PC-3 (cell line): ENCODE measurements around the gene MANSC4. TPM values are rescaled to one million over a fixed set of nuclear protein-coding genes. Genes with fewer than 3 reads are reported as not detected.
A peak's percentile ranks its signal among the peaks of the same experiment; 100 is the strongest.

ENCODE experiments used
- ATAC-seq: fragments of 200-7000 bp; cut with Tn5 transposase; 2 replicates; pipeline ENCODE4 v1.9.1; 2020; ENCODE audit warnings: mild to moderate bottlenecking, moderate library complexity
- BruUV-seq: library from RNA; stranded (reverse); fragments of 400-500 nt; replicated peaks from 2 replicates; lab custom pipeline; 2021; lab: Mats Ljungman, UMichigan
- CTCF ChIA-PET: fragments of 300-600 bp; sonication (Branson Sonifier 250); formaldehyde crosslinking; loops from one replicate; lab custom pipeline; 2022; ENCODE audit warnings: antibody characterized with exemption; lab: Charles Lee
- POLR2A ChIA-PET: fragments of 300-600 bp; sonication (Branson Sonifier 250); formaldehyde crosslinking; loops from one replicate; lab custom pipeline; 2022; ENCODE audit warnings: antibody characterized with exemption; ENCODE audit not compliant: unreplicated experiment; lab: Charles Lee
- DNase-seq: peaks from one replicate; pipeline ENCODE4 v3.0.0-alpha.2; 2015
- H2AFZ ChIP-seq: fragments of 300-600 bp; sonication (generic); 2 replicates; pipeline ENCODE4 v1.6.0; 2016; ENCODE audit warnings: antibody characterized with exemption, low read length
- H3F3A ChIP-seq: fragments of 300-600 bp; sonication (generic); one replicate; pipeline ENCODE4 v1.6.0; 2017; ENCODE audit warnings: antibody characterized with exemption, low read length, control low read depth, mild to moderate bottlenecking; ENCODE audit not compliant: unreplicated experiment
- H3K27ac ChIP-seq: fragments of 300-600 bp; sonication (generic); 2 replicates; pipeline ENCODE4 v1.5.1; 2016; ENCODE audit warnings: mild to moderate bottlenecking, low read length
- H3K27me3 ChIP-seq: fragments of 300-600 bp; sonication (generic); 2 replicates; pipeline ENCODE4 v1.6.1; 2016; ENCODE audit warnings: low read length, mixed read lengths
- H3K36me3 ChIP-seq: fragments of 300-600 bp; sonication (generic); 2 replicates; pipeline ENCODE4 v1.6.1; 2016; ENCODE audit warnings: low read depth, mixed run types, low read length, mixed read lengths
- H3K4me1 ChIP-seq: fragments of 300-600 bp; sonication (generic); 2 replicates; pipeline ENCODE4 v1.5.1; 2016; ENCODE audit warnings: low read length; ENCODE audit not compliant: insufficient read depth
- H3K4me2 ChIP-seq: fragments of 300-600 bp; sonication (generic); 2 replicates; pipeline ENCODE4 v1.6.0; 2016; ENCODE audit warnings: low read length
- H3K4me3 ChIP-seq: fragments of 300-600 bp; sonication (generic); 2 replicates; pipeline ENCODE4 v1.5.1; 2016; ENCODE audit warnings: mild to moderate bottlenecking, low read length, mixed read lengths
- H3K79me2 ChIP-seq: fragments of 300-600 bp; sonication (generic); 2 replicates; pipeline ENCODE4 v1.6.1; 2017; ENCODE audit warnings: low read length, mixed read lengths
- H3K9ac ChIP-seq: fragments of 300-600 bp; sonication (generic); 2 replicates; pipeline ENCODE4 v1.6.0; 2016; ENCODE audit warnings: mild to moderate bottlenecking, low read length
- H3K9me2 ChIP-seq: fragments of 300-600 bp; sonication (generic); replicated peaks from 2 replicates; pipeline ENCODE4 v1.6.1; 2016; ENCODE audit warnings: mixed run types, low read length, mixed read lengths
- H3K9me3 ChIP-seq: fragments of 300-600 bp; sonication (generic); 2 replicates; pipeline ENCODE4 v1.6.1; 2016; ENCODE audit warnings: low read length, mixed read lengths
- H4K20me1 ChIP-seq: fragments of 300-600 bp; sonication (generic); 2 replicates; pipeline ENCODE4 v1.6.1; 2016; ENCODE audit warnings: low read length, mixed read lengths
- EZH2 ChIP-seq: fragments of 300-600 bp; sonication (generic); IDR thresholded peaks from one replicate; pipeline ENCODE4 v1.6.1; 2017; ENCODE audit warnings: antibody characterized with exemption, mild to moderate bottlenecking, low read length; ENCODE audit not compliant: unreplicated experiment
- EZH2phosphoT487 ChIP-seq: fragments of 300-600 bp; sonication (generic); IDR thresholded peaks from 2 replicates; pipeline ENCODE4 v1.6.1; 2018; ENCODE audit warnings: mild to moderate bottlenecking, antibody characterized with exemption, low read length, borderline replicate concordance
- intact Hi-C: fragments of 100-400 bp; cut with micrococcal nuclease; formaldehyde crosslinking; loops from 2 replicates; pipeline ENCODE4 v1.9.0; 2023
- total RNA-seq: library from RNA; depleted of rRNA; stranded (reverse); fragments of >200 nt; gene quantifications from 2 replicates; pipeline ENCODE4 v1.2.3, GENCODE V29; 2014
- TF ChIP-seq, protein P1 (sequence below): fragments of 300-600 bp; sonication (generic); conservative IDR thresholded peaks from 2 replicates; pipeline ENCODE4 v1.5.1; 2017; ENCODE audit warnings: antibody characterized with exemption, low read depth, mild to moderate bottlenecking, low read length

MANSC4 gene
- total RNA-seq, 1 experiment from 2014 or later = 1.9 TPM

DNA sequence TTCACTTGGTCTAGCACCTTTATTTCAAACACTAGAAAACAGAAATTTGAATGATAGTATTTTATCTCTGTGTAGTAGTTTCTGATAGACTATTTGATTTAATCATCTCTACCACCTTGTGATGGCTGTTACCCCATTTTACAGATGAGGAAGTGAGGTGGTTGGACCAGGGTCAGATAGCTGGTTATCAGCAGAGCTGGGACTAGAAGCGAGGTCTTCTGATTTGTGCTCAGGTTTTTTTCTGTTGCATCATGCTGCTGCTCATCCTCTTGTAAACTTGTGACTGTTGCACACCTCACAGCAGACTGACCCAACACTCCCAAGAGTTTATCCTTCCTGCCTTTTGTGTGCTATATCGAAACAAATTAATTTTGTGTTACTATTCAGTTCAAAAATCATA, 10.1 kb upstream of the MANSC4 start:
- ChIA-PET POLR2A (interaction anchor here (0.6 kb wide), 1 partner anchor 58 kb away, joined by 3 read pairs; no protein-coding TSS in a partner anchor), CTCF (no interaction called here)
- no peaks in the 10 kb centered on the region for H3K9me2 ChIP-seq
- no peaks in the 10 kb centered on the region for H3K9me3 ChIP-seq
- peaks cover 4% of the 10 kb centered on the region for H3F3A ChIP-seq
- H3K4me1 ChIP-seq = peaks cover 23% of the 10 kb centered on the region
- H3K27me3 ChIP-seq = no peaks in the 10 kb centered on the region
- ATAC-seq (no peak), DNase-seq (no peak)
- H3K36me3 ChIP-seq = peaks cover 48% of the 10 kb centered on the region
- no peak overlapping the region for H3K4me3 ChIP-seq
- peaks cover 59% of the 10 kb centered on the region for H3K79me2 ChIP-seq
- intact Hi-C loops = no loop called here
- TF ChIP-seq, protein P1, sequence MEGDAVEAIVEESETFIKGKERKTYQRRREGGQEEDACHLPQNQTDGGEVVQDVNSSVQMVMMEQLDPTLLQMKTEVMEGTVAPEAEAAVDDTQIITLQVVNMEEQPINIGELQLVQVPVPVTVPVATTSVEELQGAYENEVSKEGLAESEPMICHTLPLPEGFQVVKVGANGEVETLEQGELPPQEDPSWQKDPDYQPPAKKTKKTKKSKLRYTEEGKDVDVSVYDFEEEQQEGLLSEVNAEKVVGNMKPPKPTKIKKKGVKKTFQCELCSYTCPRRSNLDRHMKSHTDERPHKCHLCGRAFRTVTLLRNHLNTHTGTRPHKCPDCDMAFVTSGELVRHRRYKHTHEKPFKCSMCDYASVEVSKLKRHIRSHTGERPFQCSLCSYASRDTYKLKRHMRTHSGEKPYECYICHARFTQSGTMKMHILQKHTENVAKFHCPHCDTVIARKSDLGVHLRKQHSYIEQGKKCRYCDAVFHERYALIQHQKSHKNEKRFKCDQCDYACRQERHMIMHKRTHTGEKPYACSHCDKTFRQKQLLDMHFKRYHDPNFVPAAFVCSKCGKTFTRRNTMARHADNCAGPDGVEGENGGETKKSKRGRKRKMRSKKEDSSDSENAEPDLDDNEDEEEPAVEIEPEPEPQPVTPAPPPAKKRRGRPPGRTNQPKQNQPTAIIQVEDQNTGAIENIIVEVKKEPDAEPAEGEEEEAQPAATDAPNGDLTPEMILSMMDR = no peak
- TF ChIP-seq EZH2phosphoT487 = no peak
- no peak for TF ChIP-seq EZH2
- no peak overlapping the region for H3K4me2 ChIP-seq
- H4K20me1 ChIP-seq = no peaks in the 10 kb centered on the region
- H3K27ac ChIP-seq = no peak overlapping the region
- no peak overlapping the region for H2AFZ ChIP-seq
- H3K9ac ChIP-seq = no peak overlapping the region
- BruUV-seq = no TSS peak

DNA sequence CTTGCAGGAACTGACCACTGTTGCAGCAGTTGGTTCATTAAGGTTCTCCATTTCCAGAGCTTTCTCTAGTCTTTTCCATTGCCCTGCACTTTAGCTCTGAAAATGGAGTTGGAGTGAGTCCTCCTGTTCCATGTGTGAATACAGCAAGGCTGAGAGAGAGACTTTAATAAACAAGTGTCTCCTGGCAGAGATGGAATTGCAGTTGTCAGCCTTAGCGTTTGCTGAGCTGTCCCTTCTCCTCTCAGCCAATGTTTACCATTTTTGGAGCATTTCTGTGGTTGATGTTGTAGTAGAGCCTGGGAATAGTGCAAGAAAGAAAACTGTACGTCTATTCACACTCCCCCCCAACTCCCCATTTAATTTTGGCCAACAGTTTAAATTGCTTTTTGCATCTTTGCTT, 7.5 kb upstream of the MANSC4 start:
- TF ChIP-seq EZH2phosphoT487 (no peak), EZH2 (no peak)
- TF ChIP-seq, protein P1 = no peak
- Histone ChIP-seq H3F3A (peaks cover 10% of the 10 kb centered on the region), H3K4me2 (no peak overlapping the region), H3K9ac (no peak overlapping the region), H3K4me1 (peaks cover 34% of the 10 kb centered on the region), H3K36me3 (peaks cover 30% of the 10 kb centered on the region), H3K9me3 (no peaks in the 10 kb centered on the region), H4K20me1 (no peaks in the 10 kb centered on the region), H3K4me3 (no peak overlapping the region), H3K27me3 (no peaks in the 10 kb centered on the region), H3K27ac (peak overlapping the region; percentile 78; the same call in 1 of the 2 replicates), H3K9me2 (no peaks in the 10 kb centered on the region), H3K79me2 (peaks cover 85% of the 10 kb centered on the region), H2AFZ (no peak overlapping the region)
- CTCF ChIA-PET = no interaction called here
- intact Hi-C loops = no loop called here
- POLR2A ChIA-PET = no interaction called here
- ATAC-seq (no peak), DNase-seq (no peak)
- BruUV-seq = no TSS peak

DNA sequence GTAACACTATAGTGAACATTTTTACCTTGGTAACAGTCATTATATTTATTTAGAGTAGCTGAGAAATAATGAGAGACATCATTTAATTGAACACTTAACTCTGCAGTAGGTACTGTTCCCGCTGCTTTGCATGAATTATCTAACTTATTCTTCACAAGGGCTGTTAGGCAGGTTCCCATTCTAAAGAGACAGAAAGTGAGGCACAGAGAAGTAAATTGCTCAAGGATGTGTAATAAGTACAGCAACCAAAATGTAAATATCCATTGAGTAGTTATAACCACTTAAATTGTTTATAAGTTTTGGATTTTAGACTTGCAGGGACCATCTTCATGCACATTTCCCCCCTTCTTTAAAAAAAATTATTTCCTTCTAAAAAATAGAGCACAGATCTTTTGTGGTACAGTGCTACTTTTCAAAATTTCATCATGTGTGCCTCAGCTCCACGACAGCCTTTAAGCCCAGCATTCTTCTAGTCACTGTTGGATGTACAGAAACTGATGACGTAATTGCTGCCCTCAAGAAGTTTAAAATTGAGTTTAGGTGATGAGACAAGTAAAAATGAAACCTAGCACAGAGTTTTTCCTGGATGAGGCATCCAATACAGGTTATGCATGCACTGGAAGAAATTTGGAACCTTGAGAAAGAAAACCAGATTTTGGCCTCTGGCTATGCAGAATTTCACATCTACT, 6.0 kb upstream of the MANSC4 start:
- DNase-seq (peak; percentile 93), ATAC-seq (peak; percentile 85)
- intact Hi-C loops = no loop called here
- Histone ChIP-seq H3K4me3 (peak overlapping the region; percentile 10; the same call in 1 of the 2 replicates), H3K27me3 (no peaks in the 10 kb centered on the region), H3K36me3 (peaks cover 18% of the 10 kb centered on the region), H3K4me1 (peaks cover 48% of the 10 kb centered on the region), H3K9me2 (no peaks in the 10 kb centered on the region), H4K20me1 (no peaks in the 10 kb centered on the region), H3F3A (peaks cover 10% of the 10 kb centered on the region), H3K9me3 (no peaks in the 10 kb centered on the region), H2AFZ (no peak overlapping the region), H3K27ac (peak overlapping the region; percentile 78), H3K9ac (peak overlapping the region; percentile 31), H3K79me2 (peaks cover 92% of the 10 kb centered on the region), H3K4me2 (peak overlapping the region; percentile 58)
- BruUV-seq = no TSS peak
- ChIA-PET POLR2A (no interaction called here), CTCF (no interaction called here)
- TF ChIP-seq EZH2 (no peak), EZH2phosphoT487 (no peak)
- TF ChIP-seq, protein P1 = no peak
